GM12874 (cell line): ENCODE data around the gene TYRP1.

Experiments used
- CTCF ChIP-seq: IDR thresholded peaks from 2 replicates; pipeline ENCODE4 v1.5.1; 2011; ENCODE audit warnings: low read depth, mild to moderate bottlenecking, control low read depth, low read length, moderate library complexity; ENCODE audit not compliant: insufficient read depth

Gene TYRP1

GRCh38 chr9:12680757-12681156, 12.4 kb upstream of the TYRP1 start:
- TF ChIP-seq CTCF, result no peak

DNA sequence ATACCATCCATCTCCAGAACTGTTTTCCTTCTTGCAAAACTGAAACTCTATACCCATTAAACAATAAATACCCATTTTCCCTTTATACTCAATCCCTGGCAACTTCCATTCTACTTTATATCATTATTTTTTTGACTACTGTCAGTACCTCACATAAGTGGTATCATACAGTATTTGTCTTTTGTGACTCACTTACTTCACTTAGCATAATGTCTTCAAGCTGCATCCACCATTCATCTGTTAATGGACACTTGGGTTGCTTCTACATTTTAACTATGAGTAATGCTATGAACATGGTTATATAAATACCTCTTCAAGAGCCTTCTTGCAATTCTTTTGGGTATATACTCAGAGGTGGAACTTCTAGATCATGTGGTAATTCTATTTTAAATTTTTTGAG, 11.6 kb upstream of the TYRP1 start:
- no peak for TF ChIP-seq CTCF

GRCh38 chr9:12684974-12685373, 8.2 kb upstream of the TYRP1 start:
- no peak for TF ChIP-seq CTCF

DNA sequence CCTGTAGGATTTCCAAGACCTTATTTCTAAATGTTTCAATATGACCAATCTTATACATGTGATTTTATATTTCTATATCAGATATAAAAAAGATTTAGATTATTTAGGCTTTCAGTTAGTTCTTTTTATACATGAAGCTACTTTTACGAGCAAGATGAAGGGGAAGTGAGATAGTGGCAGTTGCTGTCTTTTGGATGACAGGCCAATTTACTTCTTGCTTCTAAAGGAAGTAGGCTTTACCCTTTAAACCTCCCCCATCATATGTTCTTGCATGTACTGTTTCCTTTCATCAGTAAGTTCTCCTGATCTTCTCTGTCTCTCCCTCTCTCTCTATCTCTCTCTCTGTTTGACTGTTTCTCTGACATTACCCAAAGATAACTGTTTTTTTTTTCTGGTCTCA, 4.0 kb upstream of the TYRP1 start:
- no peak for TF ChIP-seq CTCF

GRCh38 chr9:12694013-12694412, 828 bp downstream of the TYRP1 start:
- no peak for TF ChIP-seq CTCF

DNA sequence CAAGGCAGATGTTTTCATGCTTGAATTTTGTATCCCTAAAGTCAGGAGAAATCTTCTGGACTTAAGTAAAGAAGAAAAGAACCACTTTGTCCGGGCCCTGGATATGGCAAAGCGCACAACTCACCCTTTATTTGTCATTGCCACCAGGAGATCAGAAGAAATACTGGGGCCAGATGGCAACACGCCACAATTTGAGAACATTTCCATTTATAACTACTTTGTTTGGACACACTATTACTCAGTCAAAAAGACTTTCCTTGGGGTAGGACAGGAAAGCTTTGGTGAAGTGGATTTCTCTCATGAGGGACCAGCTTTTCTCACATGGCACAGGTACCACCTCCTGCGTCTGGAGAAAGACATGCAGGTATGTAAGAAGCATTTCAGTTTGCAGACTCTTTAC, 2.3 kb downstream of the TYRP1 start:
- TF ChIP-seq CTCF, result no peak

DNA sequence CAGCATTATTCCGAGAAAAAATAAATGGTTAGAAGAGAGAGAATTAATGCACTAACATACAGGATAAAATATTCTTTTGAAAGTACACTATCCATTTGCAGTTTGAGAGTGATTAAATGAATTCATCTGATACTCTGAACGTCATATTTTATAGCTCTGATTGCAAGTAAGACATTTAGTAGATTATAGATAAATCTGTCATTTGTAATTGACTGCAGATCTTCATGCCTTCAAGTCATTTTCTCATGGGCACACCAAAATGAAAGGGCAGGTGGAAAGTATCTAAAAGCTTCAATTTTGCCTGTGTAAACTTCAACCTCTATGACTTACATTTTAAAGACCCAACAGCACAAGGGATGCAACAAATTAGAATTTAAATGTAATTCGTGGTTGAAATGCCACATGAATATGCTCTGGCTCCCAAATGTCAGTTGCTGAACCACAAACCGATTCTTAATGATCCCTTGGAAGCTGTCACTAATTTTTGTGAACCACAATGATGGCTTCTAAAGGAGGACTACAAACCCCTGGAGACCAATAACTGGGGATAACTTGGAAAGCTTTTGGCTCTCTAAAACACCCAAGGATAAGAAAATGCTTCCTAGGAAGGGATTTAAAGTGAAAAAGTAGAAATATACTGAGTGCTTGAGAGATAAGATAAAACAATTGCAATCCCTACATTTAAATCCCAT, 3.9 kb downstream of the TYRP1 start:
- no peak for TF ChIP-seq CTCF

GRCh38 chr9:12697719-12698118, 4.5 kb downstream of the TYRP1 start:
- TF ChIP-seq CTCF, result no peak
